AG04450 (cell line): ENCODE data around the gene SYNPR. TPM values are rescaled to one million over a fixed set of nuclear protein-coding genes. Genes with fewer than 3 reads are reported as not detected.

Experiments used
- CTCF ChIA-PET: fragments of 300-600, 350-600 bp; formaldehyde crosslinking; extraction: SDS; loops from one replicate; lab custom pipeline; 2022; ENCODE audit warnings: antibody characterized with exemption, inconsistent platforms; lab: Charles Lee
- POLR2A ChIA-PET: fragments of 350-600 bp; formaldehyde crosslinking; extraction: SDS; loops from one replicate; lab custom pipeline; 2021; ENCODE audit warnings: antibody characterized with exemption, inconsistent platforms; lab: Yijun Ruan, JAX
- DNase-seq: peaks from one replicate; pipeline ENCODE4 v3.0.0-alpha.2; 2011; ENCODE audit warnings: low read depth, low spot score
- H3K27ac ChIP-seq: one replicate; pipeline ENCODE4 v1.5.1; 2012; ENCODE audit warnings: low read depth, low read length, control low read depth
- H3K27me3 ChIP-seq: one replicate; pipeline ENCODE4 v1.6.0; 2012; ENCODE audit warnings: low read length; ENCODE audit not compliant: control insufficient read depth, insufficient read depth
- H3K4me3 ChIP-seq: 2 replicates; pipeline ENCODE4 v1.5.1; 2011; ENCODE audit warnings: mild to moderate bottlenecking, low read depth, low read length, control low read depth
- H3K9me3 ChIP-seq: 2 replicates; pipeline ENCODE4 v1.5.1; 2012; ENCODE audit warnings: low read length; ENCODE audit not compliant: control insufficient read depth, insufficient read depth
- CTCF ChIP-seq: IDR thresholded peaks from 2 replicates; pipeline ENCODE4 v1.5.1; 2011; ENCODE audit warnings: low read depth, low read length, control low read depth, inconsistent platforms
- polyA plus RNA-seq: library from polyadenylated mRNA; depleted of rRNA; stranded (reverse); fragments of >200 nt; gene quantifications from 2 replicates; pipeline ENCODE4 v1.2.3, GENCODE V29; 2011

Gene SYNPR
- polyA plus RNA-seq, 1 experiment, result not detected

GRCh38 chr3:63556401-63556800 is 278.3 kb downstream of the SYNPR start:
- Histone ChIP-seq H3K27ac (no peak overlapping the region), H3K9me3 (no peaks in the 10 kb centered on the region), H3K27me3 (peaks cover 2% of the 10 kb centered on the region), H3K4me3 (no peak overlapping the region)
- no peak for TF ChIP-seq CTCF
- no peak for DNase-seq
- CTCF ChIA-PET, result no interaction called here
- POLR2A ChIA-PET, result no interaction called here

- DNase-seq, result no peak
- Histone ChIP-seq H3K27me3 (peaks cover 2% of the 10 kb centered on the region), H3K9me3 (no peaks in the 10 kb centered on the region), H3K4me3 (no peak overlapping the region), H3K27ac (no peak overlapping the region)
- no peak for TF ChIP-seq CTCF
- POLR2A ChIA-PET, result no interaction called here
- CTCF ChIA-PET, result no interaction called here
Observed at GRCh38 chr3:63557912-63558311, 279.8 kb downstream of the SYNPR start.

GRCh38 chr3:63559884-63560283 is 281.8 kb downstream of the SYNPR start:
- H3K4me3 ChIP-seq, result no peak overlapping the region
- ChIA-PET POLR2A (no interaction called here), CTCF (no interaction called here)
- H3K9me3 ChIP-seq, result no peaks in the 10 kb centered on the region
- H3K27me3 ChIP-seq, result peaks cover 2% of the 10 kb centered on the region
- no peak overlapping the region for H3K27ac ChIP-seq
- DNase-seq, result no peak
- no peak for TF ChIP-seq CTCF

GRCh38 chr3:63561879-63562278 is 283.8 kb downstream of the SYNPR start:
- DNase-seq, result no peak
- TF ChIP-seq CTCF, result no peak
- Histone ChIP-seq H3K9me3 (no peaks in the 10 kb centered on the region), H3K4me3 (no peak overlapping the region), H3K27ac (no peak overlapping the region), H3K27me3 (peaks cover 2% of the 10 kb centered on the region)
- ChIA-PET POLR2A (no interaction called here), CTCF (no interaction called here)

GRCh38 chr3:63562323-63562722 is 284.2 kb downstream of the SYNPR start:
- Histone ChIP-seq H3K27me3 (peaks cover 2% of the 10 kb centered on the region), H3K9me3 (no peaks in the 10 kb centered on the region), H3K4me3 (no peak overlapping the region), H3K27ac (no peak overlapping the region)
- POLR2A ChIA-PET, result no interaction called here
- TF ChIP-seq CTCF, result no peak
- CTCF ChIA-PET, result no interaction called here
- DNase-seq, result no peak
